ENCODE measurements around the gene MTERF1.

The MTERF1 gene

GRCh38 chr7:91847876-91848588, 32.5 kb downstream of the MTERF1 start:
- no peak overlapping the region for H3K4me3 ChIP-seq (ENCODE audit: low read depth, low read length)
- no peak for DNase-seq (ENCODE audit: low read depth)
- TF ChIP-seq, protein P1, sequence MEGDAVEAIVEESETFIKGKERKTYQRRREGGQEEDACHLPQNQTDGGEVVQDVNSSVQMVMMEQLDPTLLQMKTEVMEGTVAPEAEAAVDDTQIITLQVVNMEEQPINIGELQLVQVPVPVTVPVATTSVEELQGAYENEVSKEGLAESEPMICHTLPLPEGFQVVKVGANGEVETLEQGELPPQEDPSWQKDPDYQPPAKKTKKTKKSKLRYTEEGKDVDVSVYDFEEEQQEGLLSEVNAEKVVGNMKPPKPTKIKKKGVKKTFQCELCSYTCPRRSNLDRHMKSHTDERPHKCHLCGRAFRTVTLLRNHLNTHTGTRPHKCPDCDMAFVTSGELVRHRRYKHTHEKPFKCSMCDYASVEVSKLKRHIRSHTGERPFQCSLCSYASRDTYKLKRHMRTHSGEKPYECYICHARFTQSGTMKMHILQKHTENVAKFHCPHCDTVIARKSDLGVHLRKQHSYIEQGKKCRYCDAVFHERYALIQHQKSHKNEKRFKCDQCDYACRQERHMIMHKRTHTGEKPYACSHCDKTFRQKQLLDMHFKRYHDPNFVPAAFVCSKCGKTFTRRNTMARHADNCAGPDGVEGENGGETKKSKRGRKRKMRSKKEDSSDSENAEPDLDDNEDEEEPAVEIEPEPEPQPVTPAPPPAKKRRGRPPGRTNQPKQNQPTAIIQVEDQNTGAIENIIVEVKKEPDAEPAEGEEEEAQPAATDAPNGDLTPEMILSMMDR (IDR thresholded peaks at IDR 0.05; ENCODE audit: control insufficient read depth, extremely low read depth, insufficient read depth): no peak

GRCh38 chr7:91847231-91847630, 33.3 kb downstream of the MTERF1 start:
- no peak overlapping the region for H3K4me3 ChIP-seq (ENCODE audit: low read depth, low read length)
- DNase-seq (ENCODE audit: low read depth): no peak
- TF ChIP-seq, protein P1 (IDR thresholded peaks at IDR 0.05; ENCODE audit: control insufficient read depth, extremely low read depth, insufficient read depth): no peak

GRCh38 chr7:91846436-91846835, 34.1 kb downstream of the MTERF1 start:
- H3K4me3 ChIP-seq (ENCODE audit: low read depth, low read length): no peak overlapping the region
- TF ChIP-seq, protein P1 (IDR thresholded peaks at IDR 0.05; ENCODE audit: control insufficient read depth, extremely low read depth, insufficient read depth): no peak
- no peak for DNase-seq (ENCODE audit: low read depth)

DNA sequence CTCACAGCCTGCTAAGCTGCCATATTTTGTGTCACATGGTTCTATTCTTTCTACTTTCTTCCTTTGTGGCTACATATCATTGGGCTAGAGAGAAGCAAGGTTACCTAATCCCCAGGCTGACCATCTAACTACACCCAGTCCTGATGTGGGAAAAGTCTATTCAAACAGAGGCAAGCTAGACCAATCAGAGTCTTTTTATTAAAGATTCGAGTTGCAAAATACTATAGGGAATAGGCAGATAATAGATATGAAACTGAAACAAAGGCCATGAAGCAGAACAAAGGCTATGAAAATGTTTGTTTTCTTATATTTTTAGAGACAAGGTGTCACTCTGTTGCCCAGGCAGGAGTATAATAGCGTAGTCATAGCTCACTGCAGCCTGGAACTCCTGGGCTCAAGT, 36.7 kb downstream of the MTERF1 start:
- H3K4me3 ChIP-seq (ENCODE audit: low read depth, low read length): no peak overlapping the region
- TF ChIP-seq, protein P1 (IDR thresholded peaks at IDR 0.05; ENCODE audit: control insufficient read depth, extremely low read depth, insufficient read depth): no peak
- no peak for DNase-seq (ENCODE audit: low read depth)

- H3K4me3 ChIP-seq (ENCODE audit: low read depth, low read length): no peak overlapping the region
- TF ChIP-seq, protein P1 (IDR thresholded peaks at IDR 0.05; ENCODE audit: control insufficient read depth, extremely low read depth, insufficient read depth): no peak
- no peak for DNase-seq (ENCODE audit: low read depth)
These were observed 42.1 kb downstream of the MTERF1 start for GRCh38 chr7:91838439-91838838.

DNA sequence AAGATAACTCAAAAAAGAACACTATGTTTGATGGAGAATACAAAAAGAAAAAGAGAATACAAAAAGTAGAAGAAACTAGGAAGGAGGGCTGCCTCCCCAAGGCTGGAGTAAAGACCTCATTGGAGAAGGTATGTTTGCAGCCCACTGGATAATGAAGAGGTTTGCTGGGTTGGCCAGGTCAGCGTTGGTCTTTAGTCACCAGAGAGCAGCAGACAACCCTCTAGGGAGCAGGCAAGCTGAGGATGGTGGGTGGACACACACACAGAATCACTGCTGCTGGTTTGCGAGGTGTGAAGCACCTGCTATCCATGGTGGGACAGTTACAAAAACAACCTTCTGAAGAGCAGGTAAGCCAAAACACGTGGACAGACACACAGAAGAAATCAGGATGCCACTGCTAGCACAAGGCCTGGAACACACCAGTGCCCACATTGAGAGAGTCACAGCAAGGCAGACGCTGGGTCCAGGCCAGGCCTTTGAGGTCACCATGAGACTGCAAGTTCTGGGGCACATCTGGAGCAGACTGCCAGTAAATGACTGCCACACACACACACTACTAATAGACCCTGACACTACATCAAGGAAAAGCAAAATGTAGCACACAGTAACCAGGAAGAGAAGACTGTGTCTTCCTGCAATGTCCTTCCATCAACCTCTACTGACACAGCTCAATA, 43.0 kb downstream of the MTERF1 start:
- DNase-seq (ENCODE audit: low read depth): no peak
- TF ChIP-seq, protein P1 (IDR thresholded peaks at IDR 0.05; ENCODE audit: control insufficient read depth, extremely low read depth, insufficient read depth): no peak
- no peak overlapping the region for H3K4me3 ChIP-seq (ENCODE audit: low read depth, low read length)

Measured in LNCaP clone FGC (cell line).